Choroid plexus epithelial cell (primary cell): ENCODE measurements around the gene SOCS1.

ENCODE experiments used
- DNase-seq: peaks from one replicate; pipeline ENCODE4 v3.0.0-alpha.2; 2010; ENCODE audit warnings: low read depth
- H3K4me3 ChIP-seq: 2 replicates; pipeline ENCODE4 v1.5.1; 2011; ENCODE audit warnings: low read depth, mild to moderate bottlenecking, control low read depth, low read length, moderate library complexity
- TF ChIP-seq, protein P1 (sequence below): conservative IDR thresholded peaks from 2 replicates; pipeline ENCODE4 v1.5.1; 2011; ENCODE audit warnings: low read depth, mild to moderate bottlenecking, control low read depth, inconsistent platforms, low read length, moderate library complexity

SOCS1 gene

DNA sequence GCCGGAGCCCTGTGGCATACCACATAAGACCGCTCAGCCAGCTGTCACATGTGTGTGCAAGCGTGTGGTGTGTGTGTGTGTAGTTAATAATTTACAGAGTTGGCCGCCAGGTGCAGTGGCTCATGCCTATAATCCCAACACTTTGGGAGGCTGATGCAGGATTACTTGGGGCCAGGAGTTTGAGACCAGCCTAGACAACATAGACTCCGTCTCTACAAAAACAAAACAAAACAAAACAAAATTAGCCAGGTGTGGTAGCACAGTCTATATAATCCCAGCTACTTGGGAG, 20.4 kb downstream of the SOCS1 start:
- TF ChIP-seq, protein P1, sequence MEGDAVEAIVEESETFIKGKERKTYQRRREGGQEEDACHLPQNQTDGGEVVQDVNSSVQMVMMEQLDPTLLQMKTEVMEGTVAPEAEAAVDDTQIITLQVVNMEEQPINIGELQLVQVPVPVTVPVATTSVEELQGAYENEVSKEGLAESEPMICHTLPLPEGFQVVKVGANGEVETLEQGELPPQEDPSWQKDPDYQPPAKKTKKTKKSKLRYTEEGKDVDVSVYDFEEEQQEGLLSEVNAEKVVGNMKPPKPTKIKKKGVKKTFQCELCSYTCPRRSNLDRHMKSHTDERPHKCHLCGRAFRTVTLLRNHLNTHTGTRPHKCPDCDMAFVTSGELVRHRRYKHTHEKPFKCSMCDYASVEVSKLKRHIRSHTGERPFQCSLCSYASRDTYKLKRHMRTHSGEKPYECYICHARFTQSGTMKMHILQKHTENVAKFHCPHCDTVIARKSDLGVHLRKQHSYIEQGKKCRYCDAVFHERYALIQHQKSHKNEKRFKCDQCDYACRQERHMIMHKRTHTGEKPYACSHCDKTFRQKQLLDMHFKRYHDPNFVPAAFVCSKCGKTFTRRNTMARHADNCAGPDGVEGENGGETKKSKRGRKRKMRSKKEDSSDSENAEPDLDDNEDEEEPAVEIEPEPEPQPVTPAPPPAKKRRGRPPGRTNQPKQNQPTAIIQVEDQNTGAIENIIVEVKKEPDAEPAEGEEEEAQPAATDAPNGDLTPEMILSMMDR = no peak
- no peak overlapping the region for H3K4me3 ChIP-seq
- DNase-seq = no peak

DNA sequence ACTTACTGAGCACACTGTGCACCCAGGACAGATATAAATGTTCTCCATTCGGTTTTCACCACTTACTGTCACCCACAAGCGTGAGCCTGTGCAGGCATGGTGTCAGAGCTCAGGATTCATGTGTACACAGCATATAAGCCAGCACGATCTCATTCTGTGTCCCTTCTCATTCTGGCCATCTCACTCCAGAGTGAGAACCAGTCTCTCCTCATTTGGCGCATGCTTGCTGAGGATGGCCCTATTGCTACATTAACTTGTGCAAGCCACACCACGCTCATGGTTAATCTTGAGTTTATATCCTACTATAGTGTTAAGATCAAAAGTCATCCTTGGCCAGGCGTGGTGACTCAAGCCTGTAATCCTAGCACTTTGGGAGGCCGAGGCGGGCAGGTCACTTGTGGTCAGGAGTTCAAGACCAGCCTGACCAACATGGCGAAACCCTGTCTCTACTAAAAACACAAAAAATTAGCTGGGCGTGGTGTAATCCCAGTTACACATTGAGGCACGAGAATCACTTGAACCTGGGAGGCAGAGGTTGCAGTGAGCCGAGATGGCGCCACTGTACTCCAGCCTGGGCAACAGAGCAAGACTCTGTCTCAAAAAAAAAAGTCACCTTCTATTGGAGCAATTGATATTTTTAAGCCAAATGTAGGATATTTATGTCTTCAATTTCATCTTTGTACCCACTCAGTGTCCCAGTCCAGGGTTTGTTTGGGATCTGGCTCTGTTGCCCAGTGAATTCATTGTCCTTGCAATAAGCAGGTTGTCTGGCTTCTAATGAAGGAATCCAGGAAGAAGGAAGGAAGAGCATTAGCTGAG, 20.9 kb downstream of the SOCS1 start:
- TF ChIP-seq, protein P1 = no peak
- no peak overlapping the region for H3K4me3 ChIP-seq
- peak; percentile 54 for DNase-seq

DNA sequence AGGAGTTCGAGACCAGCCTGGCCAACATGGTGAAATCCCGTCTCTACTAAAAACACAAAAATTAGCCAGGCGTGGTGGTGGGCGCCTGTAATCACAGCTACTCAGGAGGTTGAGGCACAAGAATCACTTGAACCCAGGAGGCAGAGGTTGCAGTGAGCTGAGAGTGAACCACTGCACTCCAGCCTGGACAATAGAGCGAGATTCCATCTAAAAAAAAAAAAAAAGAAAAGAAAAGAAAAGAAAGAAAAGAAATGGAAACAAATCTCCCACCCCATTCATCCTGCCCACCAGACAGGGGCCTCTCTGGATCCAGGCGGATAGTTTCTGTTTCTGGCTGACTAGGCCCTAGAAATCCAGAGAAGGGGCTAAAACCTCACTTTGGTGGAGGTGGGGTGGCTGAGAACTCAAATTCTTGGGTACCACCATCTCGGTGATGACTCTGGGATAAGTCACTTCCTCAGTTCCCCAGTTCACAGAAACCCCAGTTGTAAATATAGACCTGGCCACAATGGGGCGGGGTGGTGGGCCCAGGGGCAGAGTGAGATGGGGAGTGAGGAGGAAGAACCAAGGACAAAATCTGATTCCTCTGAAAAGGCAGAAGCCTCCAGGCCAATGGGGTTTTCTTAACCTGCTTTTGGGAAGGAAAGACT, 22.2 kb downstream of the SOCS1 start:
- H3K4me3 ChIP-seq = no peak overlapping the region
- no peak for DNase-seq

DNA sequence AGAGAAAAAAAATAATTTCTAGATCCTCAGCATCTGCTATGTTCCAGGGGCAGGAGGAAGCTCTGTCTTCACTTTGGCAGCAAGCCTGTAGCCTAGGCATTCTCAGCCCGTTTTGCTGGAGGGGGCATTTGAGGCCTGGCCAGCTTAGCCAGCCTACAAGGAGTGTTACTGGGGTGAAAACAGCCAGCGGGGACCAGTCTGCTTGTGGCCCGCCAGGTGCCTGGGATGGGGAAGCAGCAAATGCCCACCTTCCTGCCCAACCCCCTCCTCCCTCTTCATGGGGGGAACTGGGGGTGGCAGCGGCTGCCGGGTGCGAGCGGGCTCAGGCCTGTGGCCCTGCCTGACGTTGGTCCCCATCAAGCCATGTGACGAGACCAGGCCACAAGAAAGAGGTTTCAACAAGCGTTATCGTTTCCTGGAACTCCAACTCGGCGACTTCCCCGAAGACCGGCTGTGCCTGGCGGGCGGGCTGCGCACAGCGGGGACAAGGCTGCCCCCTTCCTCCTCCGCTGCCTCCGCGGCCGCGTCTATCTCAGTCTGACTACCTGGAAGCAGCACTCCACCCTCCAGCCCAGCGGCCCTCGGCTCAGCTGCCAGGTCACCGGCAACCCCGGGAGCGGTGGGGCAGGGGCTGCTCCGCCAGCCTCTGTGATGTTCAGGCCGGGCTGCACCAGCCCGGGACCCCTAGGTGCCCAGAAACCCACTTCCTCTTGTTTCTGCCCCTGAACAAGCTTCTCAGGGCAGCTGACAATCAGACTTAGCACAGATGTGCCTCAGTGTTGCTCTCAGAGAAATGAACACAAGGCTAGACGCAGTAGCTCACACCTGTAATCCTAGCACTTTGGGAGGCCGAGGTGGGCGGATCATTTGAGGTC, 22.9 kb downstream of the SOCS1 start:
- DNase-seq = no peak
- H3K4me3 ChIP-seq = no peak overlapping the region
- TF ChIP-seq, protein P1 = no peak

More for the DNA sequence above, 22.2 kb downstream of the SOCS1 start:
- TF ChIP-seq, protein P1 = no peak

DNA sequence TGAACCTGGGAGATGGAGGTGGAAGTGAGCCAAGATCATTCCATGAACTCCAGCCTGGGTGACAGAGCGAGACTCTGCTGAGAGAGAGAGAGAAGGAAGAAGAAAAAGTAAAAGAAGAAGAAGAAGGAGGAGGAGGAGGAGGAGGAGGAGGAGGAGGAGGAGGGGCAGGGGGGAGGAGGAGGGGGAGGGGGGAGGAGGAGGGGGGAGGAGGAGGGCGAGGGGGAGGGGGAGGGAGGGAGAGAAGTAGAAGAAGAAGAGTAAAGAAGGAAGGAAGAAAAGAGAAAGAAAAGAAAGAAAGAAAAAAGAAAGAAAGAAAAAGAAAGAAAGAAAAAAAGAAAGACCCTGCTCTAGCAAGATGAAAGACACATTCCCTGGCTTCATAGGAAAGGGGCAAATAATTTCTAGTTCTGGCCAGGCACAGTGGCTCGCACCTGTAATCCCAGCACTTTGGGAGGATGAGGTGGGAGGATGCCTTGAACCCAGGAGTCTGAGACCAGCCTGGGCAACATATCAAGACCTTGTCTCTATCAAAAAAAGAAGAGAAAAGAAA, 23.6 kb downstream of the SOCS1 start:
- H3K4me3 ChIP-seq = no peak overlapping the region
- TF ChIP-seq, protein P1 = no peak
- no peak for DNase-seq

DNA sequence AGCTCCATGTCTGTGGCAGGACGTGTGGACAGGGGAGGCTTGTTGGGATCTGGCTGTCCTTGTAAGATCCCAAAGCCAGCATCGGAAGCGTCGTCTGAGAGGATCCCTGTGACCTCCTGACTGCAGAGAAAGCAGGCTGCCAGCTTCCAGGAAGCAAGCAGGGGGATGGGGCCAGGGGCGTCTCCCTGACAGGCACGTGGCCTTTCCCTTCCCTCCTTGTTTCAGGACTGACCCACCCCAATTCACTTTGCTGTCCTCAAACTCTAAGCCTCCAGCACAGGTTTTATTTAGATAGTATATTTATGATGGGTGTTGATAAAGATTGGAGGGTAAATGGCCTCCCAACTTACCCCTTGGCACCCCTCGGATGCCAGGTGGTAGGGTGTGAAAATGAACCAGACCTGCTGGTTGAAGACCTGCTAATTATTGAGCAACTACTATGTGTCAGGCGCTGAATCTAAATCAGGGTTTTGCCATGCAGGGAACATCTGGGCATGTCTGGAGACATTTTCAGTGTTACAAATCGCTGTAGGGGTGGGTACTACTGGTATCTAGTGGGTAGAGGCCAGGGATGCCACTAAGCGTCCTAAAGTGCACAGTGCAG, 24.5 kb downstream of the SOCS1 start:
- H3K4me3 ChIP-seq = no peak overlapping the region
- no peak for DNase-seq
- TF ChIP-seq, protein P1 = no peak
